ENCODE data around the gene TWF2.
"Not testable (repeated sequence)": the region's sequence is repeated elsewhere in the genome, so short reads cannot be mapped to it uniquely, and the experiment has no call there.

Gene TWF2

DNA sequence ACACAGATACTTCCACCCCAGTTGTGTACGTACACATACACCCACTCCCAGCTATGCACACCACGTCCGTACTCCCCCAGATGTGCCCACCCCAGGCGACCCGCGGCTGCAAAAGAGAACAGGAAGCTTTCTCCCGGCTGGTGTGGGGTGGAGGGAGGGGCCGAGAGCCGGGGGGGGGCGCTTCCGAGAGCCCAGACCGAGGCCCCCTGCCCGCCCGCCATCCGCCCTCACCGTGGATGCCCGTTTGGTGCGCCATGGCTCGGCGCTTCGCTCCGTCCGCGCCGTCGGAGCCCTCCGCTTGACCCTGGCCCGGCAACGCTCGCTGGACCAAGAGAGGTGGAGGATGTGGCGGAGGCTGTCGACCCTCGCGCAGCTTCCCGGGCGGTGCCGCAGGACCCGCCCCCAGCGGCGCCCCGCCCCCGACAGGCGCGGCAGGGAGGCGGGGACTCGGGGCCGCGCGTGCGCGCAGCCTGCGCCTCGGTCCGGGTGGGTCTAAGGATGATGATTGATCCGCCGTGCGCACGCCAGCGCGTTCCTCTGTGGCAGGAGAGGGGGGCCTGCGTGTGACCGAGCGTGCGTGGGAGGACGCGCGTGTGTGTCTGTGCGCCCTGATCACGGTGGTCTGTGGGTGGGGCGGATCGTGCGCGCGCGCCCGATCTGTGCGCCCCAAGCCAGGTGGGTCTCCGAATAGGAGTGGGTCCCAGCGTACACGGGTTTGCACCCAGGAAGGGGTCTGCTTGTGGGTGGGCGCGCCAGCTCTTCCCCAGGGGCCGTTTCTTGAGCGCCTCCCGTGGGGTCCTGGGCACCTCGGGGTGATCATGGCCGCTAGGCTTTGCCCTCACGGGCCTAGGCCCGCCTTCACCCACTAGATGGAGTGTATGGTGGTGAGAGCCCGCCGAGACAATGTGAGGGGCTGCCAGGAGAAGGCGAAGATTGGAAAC is at the start of gene TWF2:
TSS of gene TWF2 (minus strand) at position 398 of the 941 bp plus-strand sequence. CDS start at position 256, 142 bp downstream.
- peak; percentile 62 to 72 for DNase-seq

DNA sequence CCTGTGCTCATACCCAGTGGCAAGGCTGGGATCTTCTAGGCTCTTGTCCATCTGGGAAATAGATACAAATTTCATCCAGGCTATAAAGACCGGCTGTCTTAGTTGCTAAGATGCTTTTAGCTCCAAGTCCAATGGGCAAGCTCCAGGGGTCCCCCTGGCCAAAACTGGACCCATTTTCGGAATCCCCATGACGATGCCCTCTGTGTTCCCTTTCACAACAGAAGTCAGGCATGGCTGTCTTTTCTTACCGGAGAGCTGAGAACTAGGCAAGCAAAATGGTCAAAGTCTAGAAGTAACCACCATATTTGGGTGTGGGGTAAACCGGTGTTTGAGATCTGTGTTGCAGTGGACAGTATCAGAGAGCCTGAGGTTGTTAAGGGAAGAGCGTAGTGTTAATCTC is 49.7 kb upstream of the TWF2 start:
- DNase-seq = no peak

DNA sequence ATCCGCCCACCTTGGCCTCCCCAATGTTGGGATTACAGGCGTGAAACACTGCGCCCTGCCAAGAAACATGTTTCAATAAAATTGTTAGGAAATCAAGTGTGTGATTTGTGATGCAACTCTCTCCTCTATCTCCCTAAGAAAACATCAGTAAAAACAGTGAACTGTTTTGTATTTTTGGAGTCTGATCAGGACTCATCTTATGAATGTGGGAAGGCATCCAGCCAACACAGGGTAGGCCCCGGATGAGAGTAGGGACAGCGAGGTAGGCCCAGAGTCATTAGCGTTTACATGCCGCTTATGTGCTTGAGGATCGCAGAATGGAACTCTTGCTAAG is 47.8 kb upstream of the TWF2 start:
- peak; percentile 9 to 29 for DNase-seq

DNA sequence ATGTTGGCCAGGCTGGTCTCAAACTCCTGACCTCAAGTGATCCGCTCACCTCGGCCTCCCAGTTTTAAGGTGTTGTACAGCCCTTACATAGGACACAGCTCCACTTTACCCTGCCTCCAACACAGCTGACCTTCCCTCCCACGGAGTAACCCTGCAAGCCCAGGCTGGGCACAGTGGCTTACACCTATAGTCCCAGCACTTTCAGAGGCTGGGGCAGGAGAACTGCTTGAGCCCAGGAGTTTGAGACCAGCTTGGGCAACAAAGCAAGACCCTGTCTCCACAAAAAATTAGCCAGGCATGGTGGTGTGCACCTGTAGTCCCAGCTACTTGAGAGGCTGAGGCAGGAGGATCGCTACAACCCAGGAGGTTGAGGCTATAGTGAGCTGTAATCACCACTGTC is 45.1 kb upstream of the TWF2 start:
- not testable (repeated sequence) for DNase-seq

DNA sequence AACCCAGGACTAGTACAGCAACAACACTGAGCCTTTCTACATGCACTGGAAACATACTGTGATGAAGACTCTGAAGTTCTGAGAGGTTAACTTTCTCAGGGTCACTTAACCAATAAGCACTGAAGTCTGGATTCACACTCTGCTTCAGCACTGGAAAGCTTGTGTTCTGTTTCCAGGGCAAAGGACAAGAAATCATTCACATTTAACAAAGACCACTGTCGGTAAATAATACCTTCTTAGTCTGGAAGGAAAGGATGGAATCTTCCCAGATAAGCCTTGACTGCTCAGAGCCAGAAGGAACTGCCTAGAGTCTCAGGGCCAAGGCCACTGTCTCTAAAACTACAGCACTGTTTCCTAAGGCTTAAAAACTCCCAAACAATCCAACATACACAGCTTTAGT is 44.3 kb upstream of the TWF2 start:
- DNase-seq = no peak

DNA sequence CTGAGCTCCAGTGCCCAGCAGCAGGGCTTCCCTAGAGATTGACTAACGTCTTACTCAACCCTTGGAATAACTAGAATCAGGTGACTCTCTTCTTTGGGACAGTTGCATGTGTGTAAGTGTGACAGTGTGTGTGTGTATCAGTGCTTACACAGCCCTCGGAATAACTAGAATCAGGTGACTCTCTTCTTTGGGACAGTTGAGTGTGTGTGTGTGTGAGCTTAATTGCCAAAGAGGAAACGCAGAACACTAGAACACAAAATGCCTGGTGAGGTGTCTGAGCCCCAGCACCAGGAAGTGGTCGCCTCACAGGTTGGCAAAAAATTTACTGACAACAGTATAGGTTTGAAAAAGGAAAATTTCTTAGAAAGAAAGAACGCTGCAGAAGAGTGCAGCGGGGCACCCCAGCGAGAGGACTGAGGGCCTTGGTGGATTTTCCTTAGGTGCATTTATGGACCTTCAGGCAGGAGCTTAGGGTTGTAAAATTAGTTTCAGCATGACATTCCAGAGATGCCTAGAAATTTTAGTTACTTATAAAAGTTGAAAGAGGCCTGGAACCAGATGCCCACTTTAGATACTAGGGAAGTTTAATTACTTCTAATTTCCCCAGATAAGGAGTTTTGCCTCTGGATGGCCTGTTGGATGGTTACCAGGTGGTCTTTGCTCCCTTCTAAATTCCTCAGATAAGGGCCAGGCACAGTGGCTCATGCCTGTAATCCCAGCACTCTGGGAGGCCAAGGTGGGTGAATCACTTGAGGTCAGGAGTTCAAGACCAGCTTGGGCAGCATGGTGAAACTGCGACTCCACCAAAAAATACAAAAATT is 43.2 kb upstream of the TWF2 start:
- DNase-seq = peak in 1 of 2 donors; percentile 43

DNA sequence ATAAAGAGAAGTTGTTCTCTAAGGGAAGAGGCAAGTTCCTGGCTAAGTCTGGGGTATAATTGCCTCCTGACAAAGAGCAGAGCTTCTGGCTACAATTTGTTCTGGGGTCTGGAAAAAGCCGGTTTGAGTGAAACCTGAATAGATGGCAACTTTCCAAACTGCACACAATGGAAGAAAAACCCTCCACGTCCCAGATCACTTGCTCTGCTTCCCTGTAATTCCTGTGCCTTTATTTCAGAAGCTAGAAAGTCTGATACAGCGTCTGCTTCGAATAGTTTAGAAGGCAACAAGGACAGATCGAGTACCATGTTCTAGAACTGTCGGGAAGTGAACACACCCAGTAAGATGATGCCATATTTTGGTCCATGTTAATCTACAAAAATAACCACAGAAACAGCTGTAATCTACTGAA is 41.1 kb upstream of the TWF2 start:
- no peak for DNase-seq

DNA sequence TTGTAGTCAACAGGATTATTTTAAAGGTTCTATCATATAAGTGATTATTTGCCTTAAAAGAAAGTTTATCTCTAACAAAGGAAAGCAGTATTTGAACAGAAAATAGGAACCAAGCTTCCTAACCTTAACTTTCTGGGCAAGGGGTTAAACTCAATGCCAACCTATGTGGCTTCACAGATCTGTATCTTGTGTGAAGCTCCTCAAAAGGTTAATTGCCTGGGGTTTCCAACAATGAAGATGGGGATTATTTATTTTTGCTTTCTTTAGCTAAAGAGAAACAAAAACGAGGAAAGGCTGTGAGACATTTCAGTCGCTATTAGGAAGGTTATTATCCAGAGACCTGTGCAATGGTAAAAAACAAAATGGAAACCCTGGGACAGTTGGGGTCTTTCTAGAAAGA is 40.6 kb upstream of the TWF2 start:
- no peak for DNase-seq

DNA sequence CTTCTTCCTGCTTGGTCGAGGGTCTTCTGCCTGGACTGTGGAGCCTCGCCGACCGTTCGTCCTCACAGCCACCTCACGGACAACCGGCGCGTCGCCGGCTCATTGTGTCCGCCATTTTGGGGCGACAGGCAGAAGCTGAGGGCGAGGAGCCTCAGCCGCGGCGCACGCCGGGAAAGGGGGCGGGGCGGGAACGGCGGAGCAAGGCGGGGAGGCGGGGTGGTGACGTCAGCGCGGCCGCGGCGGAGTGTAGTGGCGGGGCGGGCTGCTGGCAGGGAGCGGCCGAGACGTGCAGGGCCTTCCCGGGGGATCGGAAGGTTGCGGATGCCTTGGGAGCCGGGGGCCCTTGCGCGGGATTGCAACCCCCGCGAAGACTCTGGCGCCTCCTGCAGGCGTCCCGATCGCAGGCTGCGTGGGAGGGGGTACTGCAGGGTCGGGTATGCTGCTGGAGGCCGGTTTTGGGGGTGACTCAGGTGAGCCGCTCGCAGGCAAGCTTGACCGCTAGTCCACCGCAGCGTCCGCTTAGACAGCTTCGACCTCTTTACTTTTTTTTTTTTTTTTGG is 39.6 kb upstream of the TWF2 start, which contains the start of gene WDR82:
TSS of gene WDR82 (minus strand) at position 140 of the 560 bp plus-strand sequence. CDS start 288 bp downstream, outside the sequence.
- DNase-seq = peak; percentile 87 to 97

DNA sequence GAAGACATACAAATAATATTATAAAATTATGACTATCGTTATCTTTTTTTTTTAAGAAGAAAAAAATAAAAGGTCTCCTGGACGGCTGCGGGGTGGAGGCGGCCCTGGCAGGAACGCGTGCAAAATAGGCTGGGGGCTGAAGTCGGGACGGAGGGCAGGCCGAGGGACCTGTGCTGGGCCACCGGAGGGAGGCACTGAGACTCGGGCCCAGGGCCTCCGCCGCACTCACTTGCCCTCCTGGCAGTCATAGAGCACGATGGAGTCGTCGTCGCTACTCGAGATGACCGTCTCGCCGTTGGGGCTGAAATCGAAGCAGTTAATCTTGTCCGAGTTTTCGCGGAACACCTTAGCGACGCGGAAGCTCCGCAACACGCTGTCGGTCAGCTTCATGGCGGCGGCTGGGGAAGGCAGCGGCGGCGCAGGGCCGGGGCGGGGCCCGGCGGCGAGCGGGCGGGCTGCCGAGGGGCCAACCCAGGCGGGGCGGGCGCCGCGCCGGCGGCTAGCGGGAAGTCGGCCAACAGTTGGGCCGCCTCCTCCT is 39.1 kb upstream of the TWF2 start:
- DNase-seq = peak; percentile 48 to 51

DNA sequence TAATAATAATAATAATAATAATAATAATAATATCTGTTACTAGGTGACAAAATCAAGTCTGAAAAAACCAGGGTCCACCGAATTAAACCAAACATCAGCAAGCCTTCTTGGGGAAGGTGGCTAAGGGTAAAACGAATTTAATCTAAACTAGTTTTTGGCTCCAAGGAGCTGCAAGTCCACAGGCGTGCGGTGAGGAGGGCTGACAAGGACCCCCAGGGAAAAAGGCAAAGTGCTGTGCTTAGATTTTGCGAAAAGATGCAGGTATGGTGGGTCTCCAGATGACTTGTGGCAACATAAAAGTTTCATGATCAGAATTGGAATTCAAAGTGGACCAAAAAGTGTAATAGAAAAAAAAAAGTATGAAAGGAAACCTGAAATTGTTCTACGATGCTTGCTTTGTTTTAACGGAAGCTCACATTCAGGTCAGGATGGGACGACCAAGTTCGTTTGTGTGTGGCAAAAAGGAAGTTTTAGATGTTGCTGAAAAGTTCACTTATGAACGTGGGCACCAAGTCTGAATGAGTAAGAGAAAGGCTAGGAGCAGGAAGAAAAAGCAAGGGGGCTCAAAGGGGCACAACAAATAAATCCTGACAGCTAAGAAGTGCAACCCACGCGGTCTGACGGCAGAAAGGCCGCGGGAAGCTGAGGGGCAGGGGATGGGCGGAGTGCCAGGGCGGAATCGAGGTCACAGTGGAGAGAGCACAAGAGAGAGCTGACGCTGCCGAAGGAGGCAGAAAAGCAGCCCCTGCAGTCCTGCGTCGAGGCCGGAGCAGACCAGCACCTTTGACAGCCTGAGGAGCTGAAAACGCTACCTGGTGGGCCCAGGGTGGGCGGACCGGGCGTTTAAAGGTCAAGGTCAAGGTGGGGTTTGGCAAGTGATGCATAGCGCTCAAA is 38.4 kb upstream of the TWF2 start:
- peak; percentile 66 to 67 for DNase-seq

DNA sequence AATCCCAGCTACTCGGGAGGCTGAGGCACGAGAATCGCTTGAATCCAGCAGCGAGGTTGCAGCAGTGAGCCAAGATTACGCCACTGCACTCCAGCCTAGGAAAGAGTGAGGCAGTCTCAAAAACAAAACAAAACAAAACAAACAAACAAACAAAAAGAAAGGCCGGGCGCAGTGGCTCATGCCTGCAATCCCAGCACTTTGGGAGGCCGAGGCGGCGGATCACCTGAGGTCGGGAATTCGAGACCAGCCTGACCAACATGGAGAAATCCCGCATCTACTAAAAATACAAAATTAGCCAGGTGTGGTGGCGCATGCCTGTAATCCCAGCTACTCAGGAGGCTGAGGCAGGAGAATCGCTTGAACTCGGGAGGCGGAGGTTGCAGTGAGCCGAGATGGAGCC is 35.8 kb upstream of the TWF2 start:
- DNase-seq = not testable (repeated sequence)

DNA sequence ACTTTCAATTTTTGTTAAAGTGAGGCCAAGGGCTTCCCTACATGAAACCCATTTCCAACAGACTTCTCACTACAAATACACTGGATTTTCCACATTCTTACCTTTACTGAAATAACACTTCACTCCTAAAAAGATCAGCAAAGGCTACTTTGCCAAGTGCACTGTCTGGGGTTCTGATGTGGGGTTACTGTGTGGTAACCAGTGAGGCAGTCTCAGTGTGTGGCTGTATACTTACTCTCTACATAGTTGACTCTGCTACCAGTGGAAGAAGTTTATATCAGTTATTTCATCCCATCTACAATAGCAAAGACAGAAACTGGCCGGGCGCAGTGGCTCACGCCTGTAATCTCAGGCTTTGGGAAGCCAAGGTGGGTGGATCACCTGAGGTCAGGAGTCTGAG is 33.9 kb upstream of the TWF2 start:
- no peak for DNase-seq

DNA sequence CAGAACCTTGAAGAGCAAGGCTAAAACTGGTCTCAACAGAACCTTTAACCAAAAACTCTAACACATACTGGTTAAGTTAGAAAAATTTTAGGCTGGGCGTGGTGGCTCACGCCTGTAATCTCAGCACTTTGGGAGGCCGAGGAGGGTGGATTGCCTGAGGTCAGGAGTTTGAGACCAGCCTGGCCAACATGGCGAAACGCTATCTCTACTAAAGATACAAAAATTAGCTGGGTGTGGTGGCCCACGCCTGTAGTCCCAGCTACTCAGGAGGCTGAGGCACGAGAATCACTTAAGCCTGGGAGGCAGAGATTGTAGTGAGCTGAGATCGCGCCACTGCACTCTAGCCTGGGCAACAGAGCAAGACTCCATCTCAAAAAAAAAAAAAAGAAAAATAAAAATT is 33.2 kb upstream of the TWF2 start:
- not testable (repeated sequence) for DNase-seq

DNA sequence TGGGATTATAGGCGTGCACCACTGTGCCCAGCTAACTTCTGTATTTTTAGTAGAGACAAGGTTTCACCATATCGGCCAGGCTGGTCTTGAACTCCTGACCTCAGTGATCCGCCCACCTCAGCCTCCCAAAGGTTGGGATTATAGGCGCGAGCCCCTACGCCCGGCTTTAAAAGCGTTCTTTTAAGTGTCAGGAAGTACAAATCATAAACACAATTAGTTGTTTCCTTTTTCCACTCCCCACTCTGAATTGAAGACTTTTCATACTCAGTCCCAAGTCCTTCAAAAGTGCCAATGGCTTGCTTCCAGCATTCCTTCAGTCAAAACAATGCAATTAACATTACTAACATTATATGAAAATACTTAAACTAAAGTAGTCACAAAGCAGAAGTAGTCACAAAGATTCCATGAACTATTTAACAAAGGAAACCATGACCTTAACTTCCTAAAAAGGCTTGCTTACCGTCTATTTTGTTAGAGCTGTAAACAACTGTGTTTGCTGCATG is 31.3 kb upstream of the TWF2 start:
- DNase-seq = peak; percentile 55 to 59

DNA sequence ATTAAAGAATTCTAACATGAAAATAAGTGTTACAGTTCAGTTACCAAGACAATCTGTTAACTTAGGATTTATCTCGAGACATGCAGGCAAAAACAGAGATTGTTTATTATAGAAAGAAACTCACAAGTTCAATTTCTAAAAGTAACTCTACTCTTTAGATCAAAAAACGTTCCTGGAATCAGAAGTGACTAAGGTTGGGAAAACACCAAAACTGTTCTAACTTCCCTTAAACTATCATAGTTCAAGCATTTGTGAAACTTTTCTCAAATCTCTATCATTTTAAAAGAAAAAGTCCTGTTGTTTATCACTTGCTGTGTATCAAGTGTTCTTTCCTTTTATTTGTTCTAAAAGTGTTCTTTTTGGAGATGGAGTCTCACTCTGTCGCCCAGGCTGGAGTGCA is 30.8 kb upstream of the TWF2 start:
- peak; percentile 47 to 70 for DNase-seq

DNA sequence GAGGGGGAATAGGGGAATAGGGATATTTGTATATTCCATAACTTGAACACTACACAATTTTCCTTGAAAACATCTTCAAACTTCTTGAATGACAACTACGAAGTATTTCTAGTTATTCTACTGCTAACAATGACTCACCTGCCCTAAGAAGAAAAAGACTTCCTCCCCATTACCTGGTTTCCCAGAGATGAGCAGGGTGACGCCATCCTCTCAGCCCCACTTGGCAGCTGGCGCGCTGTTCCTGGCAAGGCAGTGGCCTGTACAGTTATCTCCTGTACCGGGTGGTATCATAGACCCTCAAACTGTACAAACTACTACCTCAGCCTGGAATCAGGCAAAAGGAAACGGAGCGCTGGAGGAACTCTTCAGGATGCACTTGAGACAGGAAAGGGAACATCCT is 29.1 kb upstream of the TWF2 start:
- DNase-seq = no peak

DNA sequence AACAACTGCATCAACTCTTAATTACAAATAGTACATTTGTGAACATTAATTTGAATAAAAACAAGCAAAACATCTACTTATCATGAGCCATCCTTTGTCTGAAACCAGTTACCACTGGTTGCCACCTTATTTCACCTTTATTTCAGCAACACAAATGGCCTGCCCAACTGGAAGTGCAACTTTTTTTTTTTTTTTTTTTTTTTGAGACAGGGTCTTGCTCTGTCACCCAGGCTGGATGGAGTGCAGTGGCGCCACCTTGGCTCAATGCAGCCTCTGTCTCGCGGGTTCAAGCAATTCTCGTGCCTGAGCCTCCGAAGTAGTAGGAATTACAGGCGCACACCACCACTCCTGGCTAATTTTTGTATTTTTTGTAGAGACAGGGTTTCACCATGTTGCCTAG is 26.4 kb upstream of the TWF2 start:
- DNase-seq = no peak

DNA sequence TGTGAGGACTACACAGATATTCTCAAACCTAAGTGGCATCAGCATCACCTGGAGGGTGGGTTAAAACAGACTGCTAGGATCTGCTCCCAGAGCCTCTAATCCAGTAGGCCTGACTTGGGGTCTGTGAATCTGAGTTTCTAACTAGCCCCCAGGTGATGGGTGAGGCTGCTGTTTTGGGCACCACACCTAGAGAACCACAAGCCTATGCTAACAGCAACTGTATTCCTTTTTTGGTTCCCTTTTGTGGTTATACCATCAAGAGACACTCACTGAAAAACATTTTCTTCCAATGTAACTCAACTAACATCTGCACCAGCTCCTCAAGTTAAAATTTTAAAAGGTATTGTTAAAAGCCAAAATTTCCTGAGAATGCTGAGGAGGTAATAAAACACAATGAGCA is 23.5 kb upstream of the TWF2 start:
- no peak for DNase-seq

DNA sequence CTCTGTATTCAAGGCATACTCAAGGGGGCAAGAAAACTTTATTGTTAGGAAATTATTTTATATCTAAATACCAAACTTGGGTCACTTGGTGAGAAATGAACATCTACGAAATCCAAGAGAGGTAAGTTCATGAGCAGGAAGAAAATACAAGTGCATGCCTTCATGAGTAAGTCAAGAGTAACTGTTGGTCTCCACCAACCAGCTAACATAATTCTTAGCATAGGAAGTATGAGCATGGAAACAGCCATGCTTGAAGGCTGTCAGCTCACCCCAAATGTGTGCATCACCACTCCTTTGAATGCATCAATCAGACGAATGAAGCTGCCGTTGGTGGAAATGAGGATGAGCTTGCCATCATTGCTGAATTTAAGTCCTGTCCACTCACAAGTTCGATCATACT is 20.5 kb upstream of the TWF2 start:
- no peak for DNase-seq

DNA sequence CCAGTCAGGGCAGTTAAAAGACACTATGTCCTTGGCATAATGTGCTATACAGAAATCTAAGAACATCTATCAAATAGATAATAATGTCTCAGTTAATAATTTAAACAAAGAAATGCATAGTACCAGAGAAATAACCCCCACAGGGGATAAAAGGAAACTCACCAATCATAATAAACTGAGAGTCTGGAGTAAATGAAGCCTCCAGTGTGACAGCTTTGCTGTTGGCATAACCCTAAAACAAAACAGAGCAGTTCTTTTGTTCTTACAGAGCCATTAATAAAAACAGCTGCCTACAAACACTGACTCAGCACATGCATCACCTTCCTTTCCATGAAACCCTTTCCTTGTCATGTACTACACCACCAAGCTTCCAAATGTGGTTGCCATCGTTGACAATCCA is 20.1 kb upstream of the TWF2 start:
- DNase-seq = no peak

DNA sequence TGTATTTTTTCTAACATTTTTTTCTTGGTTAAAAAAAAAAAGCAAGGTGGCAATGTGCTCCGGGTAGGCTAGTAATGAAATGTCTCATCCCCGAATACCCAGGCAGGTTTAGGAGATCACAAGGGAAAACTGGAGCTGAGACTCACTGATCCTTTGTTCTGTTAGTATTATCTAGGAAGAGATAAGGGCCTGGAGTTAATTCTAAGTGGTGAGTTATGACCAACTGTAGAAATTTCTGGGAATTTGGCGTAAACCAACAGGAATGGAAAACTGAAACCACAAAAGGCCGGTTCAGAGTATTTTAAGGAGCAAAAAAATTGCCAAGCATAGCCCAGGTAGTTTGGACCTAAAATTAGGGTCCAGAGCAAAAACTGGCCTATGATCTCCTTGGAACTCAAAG is 19.0 kb upstream of the TWF2 start:
- no peak for DNase-seq

All from inflammatory macrophage treated with lipopolysaccharide for 1 hour (primary cell).